ENCODE data around the gene ZNF444. TPM values are rescaled to one million over a fixed set of nuclear protein-coding genes. Genes with fewer than 3 reads are reported as not detected.
"Not testable (repeated sequence)": the region's sequence is repeated elsewhere in the genome, so short reads cannot be mapped to it uniquely, and the experiment has no call there.

Gene ZNF444
- total and polyA plus RNA-seq, 7 donors, result 11.4 to 57.4 (median 27.9) TPM

GRCh38 chr19:56193981-56194640 is 53.0 kb downstream of the ZNF444 start:
- Histone ChIP-seq H3K9me3 (no peaks in the 10 kb centered on the region), H3K4me1 (no peaks in the 10 kb centered on the region), H3K36me3 (no peaks in the 10 kb centered on the region), H3K4me3 (no peak overlapping the region), H3K27me3 (no peaks in the 10 kb centered on the region), H3K27ac (no peak overlapping the region)
- TF ChIP-seq POLR2A (IDR thresholded peaks at IDR 0.05), result no peak
- TF ChIP-seq EP300 (IDR thresholded peaks at IDR 0.05), result no peak
- no peak for TF ChIP-seq POLR2AphosphoS5 (IDR thresholded peaks at IDR 0.05)
- no peak for TF ChIP-seq CTCF (IDR thresholded peaks at IDR 0.05)
- WGBS, 2 donors, result 89 to 91% methylated on average over 12 of the region's 12 CpGs
- DNase-seq, result no peak
- intact Hi-C loops (cut with DNase I), result no loop called here

DNA sequence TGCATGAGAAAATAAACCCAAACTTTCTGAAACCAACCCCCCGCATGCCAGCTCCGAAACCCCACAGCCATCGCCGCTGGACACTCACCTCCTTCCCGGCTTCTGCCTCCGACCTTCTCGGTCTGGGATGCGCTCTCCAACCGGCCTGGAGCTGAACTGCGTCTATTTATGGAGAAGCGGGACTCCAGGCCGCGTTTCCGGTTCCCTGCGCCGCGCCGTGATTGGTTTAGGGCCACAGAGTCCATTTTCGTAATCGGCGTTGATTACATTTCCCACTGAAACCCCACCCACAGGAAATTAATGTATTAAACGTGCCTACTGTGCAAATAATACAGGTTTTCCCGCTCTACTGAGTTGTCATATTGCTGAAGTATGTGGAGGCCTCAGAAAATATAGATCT is 56.6 kb downstream of the ZNF444 start, which contains the start of gene ZSCAN5B:
TSS of gene ZSCAN5B (minus strand) at position 138 of the 400 bp plus-strand sequence. CDS start 4,731 bp downstream, outside the sequence.
- H3K27ac ChIP-seq; H3K9me3 ChIP-seq; H3K27me3 ChIP-seq; H3K4me3 ChIP-seq; DNase-seq; H3K36me3 ChIP-seq; H3K4me1 ChIP-seq; intact Hi-C loops (cut with DNase I): not testable (repeated sequence)
- WGBS, 2 donors, result 89 to 92% methylated on average over 23 of the region's 23 CpGs

DNA sequence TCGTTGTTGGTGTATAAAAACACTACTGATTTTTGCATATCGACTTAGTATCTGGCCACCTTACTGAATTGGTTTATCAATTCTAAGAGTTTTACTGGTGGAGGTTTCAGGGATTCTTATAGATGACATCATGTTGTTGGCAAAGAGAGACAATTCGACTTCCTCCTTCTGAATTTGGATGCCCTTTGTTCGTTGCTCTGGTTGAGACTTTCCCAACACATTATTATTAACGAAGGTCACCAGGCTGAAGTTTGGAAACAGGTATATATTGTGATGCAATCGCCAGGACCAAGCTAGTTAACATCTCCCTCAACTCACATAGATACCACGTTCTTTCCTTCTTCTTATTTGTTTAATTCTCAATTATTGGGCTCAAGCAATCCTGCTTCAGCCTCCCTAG is 58.6 kb downstream of the ZNF444 start:
- 54 to 73% methylated on average over 7 of the region's 7 CpGs for WGBS, 2 donors
- Histone ChIP-seq H3K27ac (no peak overlapping the region), H3K27me3 (no peaks in the 10 kb centered on the region), H3K36me3 (no peaks in the 10 kb centered on the region), H3K4me3 (no peak overlapping the region), H3K4me1 (no peaks in the 10 kb centered on the region), H3K9me3 (no peaks in the 10 kb centered on the region)
- intact Hi-C loops (cut with DNase I), result no loop called here
- DNase-seq, result no peak
- no peak for TF ChIP-seq EP300 (IDR thresholded peaks at IDR 0.05)
- TF ChIP-seq CTCF (IDR thresholded peaks at IDR 0.05), result no peak
- TF ChIP-seq POLR2A (IDR thresholded peaks at IDR 0.05), result no peak
- TF ChIP-seq POLR2AphosphoS5 (IDR thresholded peaks at IDR 0.05), result no peak

- Histone ChIP-seq H3K9me3 (no peaks in the 10 kb centered on the region), H3K27me3 (no peaks in the 10 kb centered on the region), H3K4me1 (no peaks in the 10 kb centered on the region), H3K27ac (no peak within 1 kb of the TSS), H3K4me3 (no peak within 1 kb of the TSS), H3K36me3 (no peaks in the 10 kb centered on the region)
- no peak for TF ChIP-seq EP300 (IDR thresholded peaks at IDR 0.05)
- TF ChIP-seq CTCF (IDR thresholded peaks at IDR 0.05), result no peak
- no peak for TF ChIP-seq POLR2A (IDR thresholded peaks at IDR 0.05)
- TF ChIP-seq POLR2AphosphoS5 (IDR thresholded peaks at IDR 0.05), result no peak
- 65 to 66% methylated on average over 3 of the region's 3 CpGs for WGBS, 2 donors
- intact Hi-C loops (cut with DNase I), result no loop called here
- no peak for DNase-seq
These were observed 60.9 kb downstream of the ZNF444 start, which contains the start of gene ZSCAN5C for GRCh38 chr19:56201973-56202372. ZSCAN5C (plus strand) TSS chr19:56202273; CDS start chr19:56205914, 3,641 bp downstream.

DNA sequence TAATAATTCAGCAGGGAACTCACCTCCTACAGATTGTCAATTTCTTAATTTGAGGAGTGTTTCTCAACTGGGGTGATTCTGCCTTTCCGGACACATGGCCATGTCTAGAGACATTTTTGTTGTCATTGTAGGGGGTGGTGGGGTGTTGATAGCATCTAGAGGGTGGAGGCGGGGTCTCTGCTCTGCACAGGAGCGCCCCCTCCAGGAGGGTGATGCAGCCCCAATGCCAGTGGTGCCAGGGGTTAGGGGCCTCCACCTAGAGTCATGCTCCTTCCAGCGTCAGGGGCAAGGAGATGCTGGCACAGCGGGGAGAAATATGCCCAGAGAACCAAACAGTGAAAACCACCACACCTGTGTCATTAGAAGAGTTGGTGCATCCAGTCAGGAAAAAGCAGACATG is 66.5 kb downstream of the ZNF444 start:
- H3K27me3 ChIP-seq; H3K4me3 ChIP-seq; H3K9me3 ChIP-seq; H3K27ac ChIP-seq; intact Hi-C loops (cut with DNase I); H3K36me3 ChIP-seq; H3K4me1 ChIP-seq; DNase-seq: not testable (repeated sequence)
- WGBS, 2 donors, result 71 to 88% methylated on average over 5 of the region's 5 CpGs

- TF ChIP-seq POLR2AphosphoS5 (IDR thresholded peaks at IDR 0.05) (no peak), POLR2A (IDR thresholded peaks at IDR 0.05) (no peak), EP300 (IDR thresholded peaks at IDR 0.05) (no peak), CTCF (IDR thresholded peaks at IDR 0.05) (no peak)
- Histone ChIP-seq H3K27ac (no peak overlapping the region), H3K36me3 (no peaks in the 10 kb centered on the region), H3K4me1 (no peaks in the 10 kb centered on the region), H3K4me3 (no peak overlapping the region), H3K9me3 (no peaks in the 10 kb centered on the region), H3K27me3 (peaks cover 0 to 4% (median 0%) of the 10 kb centered on the region in 3 donors)
- 89 to 90% methylated on average over 12 of the region's 12 CpGs for WGBS, 2 donors
- intact Hi-C loops (cut with DNase I), result no loop called here
- no peak for DNase-seq
These were observed 68.0 kb downstream of the ZNF444 start for GRCh38 chr19:56209091-56209490.

DNA sequence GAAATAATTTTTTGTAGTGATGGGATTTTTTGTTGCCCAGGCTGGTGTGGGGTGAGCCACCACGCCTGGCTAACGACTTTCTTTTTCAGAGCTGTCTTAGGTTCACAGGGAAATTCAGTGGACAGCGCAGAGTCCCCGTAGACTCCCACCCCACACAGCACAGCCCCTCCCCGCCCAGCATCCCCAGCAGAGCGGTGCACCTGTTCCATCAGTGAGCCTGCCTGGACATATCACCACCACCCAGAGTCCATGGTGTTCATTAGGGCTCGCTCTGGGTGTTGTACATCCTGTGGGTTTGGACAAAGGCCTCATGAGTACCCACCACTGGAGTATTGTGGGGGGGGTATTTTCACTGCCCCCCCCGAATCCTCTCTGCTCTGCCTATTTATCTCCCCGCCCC is 68.9 kb downstream of the ZNF444 start:
- H3K9me3 ChIP-seq; H3K27ac ChIP-seq; DNase-seq; intact Hi-C loops (cut with DNase I); H3K4me3 ChIP-seq; H3K4me1 ChIP-seq; H3K27me3 ChIP-seq; H3K36me3 ChIP-seq: not testable (repeated sequence)
- WGBS, 2 donors, result 90 to 94% methylated on average over 9 of the region's 9 CpGs

Data from sigmoid colon (tissue), 7 donors.